Endothelial cell of umbilical vein (primary cell): ENCODE data around the gene IRF3. TPM values are rescaled to one million over a fixed set of nuclear protein-coding genes. Genes with fewer than 3 reads are reported as not detected.

Experiments
- BruUV-seq: library from RNA; stranded (reverse); fragments of 400-500 nt; replicated peaks from 2 replicates; lab custom pipeline; 2021; lab: Mats Ljungman, UMichigan
- CTCF ChIA-PET: fragments of 300-600, 350-600 bp; sonication (Branson Sonifier 250); formaldehyde crosslinking; loops from one replicate; lab custom pipeline; 2021; ENCODE audit warnings: antibody characterized with exemption, inconsistent platforms; lab: Charles Lee
- POLR2A ChIA-PET: fragments of 300-600, 350-600 bp; sonication (Branson Sonifier 250); formaldehyde crosslinking; loops from one replicate; lab custom pipeline; 2021; ENCODE audit warnings: antibody characterized with exemption, inconsistent platforms; lab: Charles Lee
- DNase-seq: peaks from one replicate; pipeline ENCODE4 v3.0.0-alpha.2; 2011; ENCODE audit warnings: low read depth, low spot score
- FAIRE-seq: peaks from 2 replicates; lab custom pipeline; 2011; peaks lifted over from hg19 to GRCh38; lab: Jason Lieb, UNC
- H2AFZ ChIP-seq: 2 replicates; pipeline ENCODE4 v1.6.0; 2012; ENCODE audit warnings: low read depth, low read length, control low read depth, inconsistent platforms
- H3K27ac ChIP-seq: 2 replicates; pipeline ENCODE4 v1.5.1; 2011; ENCODE audit warnings: low read depth, mild to moderate bottlenecking, control low read depth, low read length, moderate library complexity; ENCODE audit not compliant: insufficient read depth
- H3K27me3 ChIP-seq, 2 experiments: 2 replicates each; pipeline versions ENCODE4 v1.6.0 to v1.6.1; 2011; ENCODE audit warnings: low read length in 2 of 2, mixed read lengths in 1 of 2; ENCODE audit not compliant: control insufficient read depth in 2 of 2, insufficient read depth in 2 of 2
- H3K36me3 ChIP-seq, 2 experiments: 2 replicates in 1 of 2; 3 replicates in 1 of 2; pipeline ENCODE4 v1.5.1; 2011; ENCODE audit warnings: low read length in 2 of 2, mild to moderate bottlenecking in 1 of 2, moderate library complexity in 1 of 2; ENCODE audit not compliant: control insufficient read depth in 2 of 2, insufficient read depth in 2 of 2; ENCODE audit errors: extremely low read depth in 1 of 2
- H3K4me1 ChIP-seq: 3 replicates; pipeline ENCODE4 v1.5.1; 2011; ENCODE audit warnings: mild to moderate bottlenecking, low read length; ENCODE audit not compliant: control insufficient read depth, insufficient read depth; ENCODE audit errors: extremely low read depth
- H3K4me2 ChIP-seq: 2 replicates; pipeline ENCODE4 v1.6.1; 2011; ENCODE audit warnings: low read length, control low read depth, mixed read lengths; ENCODE audit not compliant: insufficient read depth
- H3K4me3 ChIP-seq, 3 experiments: fragments of 200-600 bp in 1 of 3; sonication (generic), shearing (Covaris generic) in 1 of 3; replicated peaks in 1 of 3; 2 replicates each; pipeline ENCODE4 v1.5.1; 2011 to 2016; ENCODE audit warnings: control low read depth in 3 of 3, low read length in 3 of 3, mild to moderate bottlenecking in 2 of 3, inconsistent platforms in 1 of 3, low read depth in 1 of 3, moderate library complexity in 1 of 3; ENCODE audit not compliant: insufficient read depth in 1 of 3
- H3K79me2 ChIP-seq: 2 replicates; pipeline ENCODE4 v1.6.0; 2012; ENCODE audit warnings: low read length, inconsistent platforms; ENCODE audit not compliant: control insufficient read depth, insufficient read depth
- H3K9ac ChIP-seq: replicated peaks from 2 replicates; pipeline ENCODE3; 2011; ENCODE audit warnings: low read length, control low read depth; ENCODE audit not compliant: insufficient read depth; ENCODE audit errors: extremely low read depth
- H3K9me1 ChIP-seq: replicated peaks from 3 replicates; pipeline ENCODE4 v1.6.0; 2011; ENCODE audit warnings: mild to moderate bottlenecking, low read length; ENCODE audit not compliant: control insufficient read depth, insufficient read depth; ENCODE audit errors: extremely low read depth
- H3K9me3 ChIP-seq: replicated peaks from 2 replicates; pipeline ENCODE4 v1.5.1; 2012; ENCODE audit warnings: low read length, inconsistent platforms; ENCODE audit not compliant: control insufficient read depth, insufficient read depth
- H4K20me1 ChIP-seq: replicated peaks from 2 replicates; pipeline ENCODE3; 2011; ENCODE audit warnings: mild to moderate bottlenecking, low read length; ENCODE audit not compliant: control insufficient read depth, insufficient read depth; ENCODE audit errors: extremely low read depth
- CTCF ChIP-seq, 2 donors: IDR thresholded peaks; 1 replicate in 1 of 2; 2 replicates in 1 of 2; pipeline ENCODE4 v1.5.1; 2011; ENCODE audit warnings: low read length in 2 of 2, mild to moderate bottlenecking in 2 of 2, moderate library complexity in 2 of 2, control low read depth in 1 of 2, inconsistent platforms in 1 of 2, low read depth in 1 of 2; ENCODE audit not compliant: insufficient read depth in 1 of 2; ENCODE audit errors: extremely low read depth in 1 of 2
- EZH2 ChIP-seq: IDR thresholded peaks from 2 replicates; pipeline ENCODE4 v1.6.1; 2012; ENCODE audit warnings: borderline replicate concordance, low read depth, mild to moderate bottlenecking, moderate library complexity, low read length, inconsistent platforms; ENCODE audit not compliant: severe bottlenecking
- FOS ChIP-seq: IDR thresholded peaks from 2 replicates; pipeline ENCODE4 v1.6.1; 2011; ENCODE audit warnings: mild to moderate bottlenecking, low read length, moderate library complexity, borderline replicate concordance; ENCODE audit not compliant: insufficient read depth
- GATA2 ChIP-seq: IDR thresholded peaks from 2 replicates; pipeline ENCODE4 v1.7.0; 2011; ENCODE audit warnings: low read depth, mild to moderate bottlenecking, moderate library complexity, mixed read lengths, low read length; ENCODE audit not compliant: insufficient read length, insufficient read depth
- JUN ChIP-seq: IDR thresholded peaks from 2 replicates; pipeline ENCODE4 v1.6.1; 2011; ENCODE audit warnings: borderline replicate concordance, low read depth; ENCODE audit not compliant: insufficient read length, insufficient read depth
- MAX ChIP-seq: IDR thresholded peaks from 2 replicates; pipeline ENCODE4 v1.6.1; 2011; ENCODE audit not compliant: insufficient read depth, insufficient read length
- MYC ChIP-seq: IDR thresholded peaks from one replicate; pipeline ENCODE4 v1.6.1; 2011; ENCODE audit warnings: mild to moderate bottlenecking, low read depth, low read length
- POLR2A ChIP-seq: IDR thresholded peaks from 2 replicates; pipeline ENCODE4 v1.6.1; 2012; ENCODE audit warnings: low read depth, mild to moderate bottlenecking, control low read depth, low read length
- POLR2AphosphoS5 ChIP-seq: IDR thresholded peaks from 2 replicates; pipeline ENCODE4 v1.6.1; 2012; ENCODE audit warnings: low read depth, mild to moderate bottlenecking, control low read depth, low read length, moderate library complexity; ENCODE audit not compliant: insufficient read depth
- dilution Hi-C: fragments of 300-500 bp; cut with MboI; formaldehyde crosslinking; loops from one replicate; pipeline ENCODE4 v1.15.0; 2019; ENCODE audit warnings: low sequenced_read_pairs; ENCODE audit not compliant: extremely low pct_ligation_motif_present
- intact Hi-C: fragments of 100-400 bp; cut with micrococcal nuclease; formaldehyde crosslinking; loops from one replicate; pipeline ENCODE4 v1.10.0; 2022
- polyA plus RNA-seq, 4 experiments: library from polyadenylated mRNA; depleted of rRNA in 3 of 4; stranded (reverse) in 3 of 4; unstranded in 1 of 4; fragments of >200 nt; gene quantifications; 2 replicates each; pipeline versions ENCODE4 v1.2.1 to v1.2.3, GENCODE V29; 2011 to 2012; ENCODE audit warnings: missing spikeins in 1 of 4
- total RNA-seq: library from RNA; stranded (reverse); gene quantifications from 2 replicates; pipeline ENCODE4 v1.2.3, GENCODE V29; 2021

The IRF3 gene
- total and polyA plus RNA-seq, 2 donors (not counting 3 experiments of a cell fraction or from before 2014, with no cell fraction given) = 64.8 to 73.5 TPM

- no peak overlapping the region for H3K9ac ChIP-seq
- intact Hi-C loops (loop anchor here (5.0 kb wide), 1 partner anchor 122 kb away; no protein-coding TSS in a partner anchor), dilution Hi-C loops (no loop called here)
- ChIA-PET POLR2A (no interaction called here), CTCF (interaction anchor here (1.0 kb wide), 1 partner anchor 13 kb away, joined by 3 read pairs; no protein-coding TSS in a partner anchor)
- H3K9me1 ChIP-seq = no peaks in the 10 kb centered on the region
- no TSS peak for BruUV-seq
- DNase-seq (no peak), FAIRE-seq (no peak)
- H3K79me2 ChIP-seq = peaks cover 19% of the 10 kb centered on the region
- peaks cover 36% of the 10 kb centered on the region for H3K4me1 ChIP-seq
- peaks cover 8 to 34% of the 10 kb centered on the region in 2 experiments for H3K36me3 ChIP-seq
- no peaks in the 10 kb centered on the region for H3K9me3 ChIP-seq
- no peaks in the 10 kb centered on the region for H3K27me3 ChIP-seq
- H3K4me3 ChIP-seq = no peak overlapping the region
- no peak overlapping the region for H3K27ac ChIP-seq
- TF ChIP-seq CTCF (IDR thresholded peaks at IDR 0.05; ENCODE audit: extremely low read depth in 1 of 2, insufficient read depth in 1 of 2, low read depth in 1 of 2, low read length in 2 of 2) = no peak
- no peak for TF ChIP-seq FOS
- no peak for TF ChIP-seq MAX
- TF ChIP-seq POLR2A = no peak
- no peak for TF ChIP-seq JUN
- TF ChIP-seq MYC = no peak
- no peak for TF ChIP-seq GATA2
- no peak for TF ChIP-seq POLR2AphosphoS5
- no peak for TF ChIP-seq EZH2
- H2AFZ ChIP-seq = no peak overlapping the region
- H3K4me2 ChIP-seq = no peak overlapping the region
- H4K20me1 ChIP-seq = no peaks in the 10 kb centered on the region
These were observed 19.4 kb upstream of the IRF3 start for GRCh38 chr19:49684983-49685553.
